Peyer's patch (tissue), 4 donors: ENCODE results near the gene SCRT2. TPM values are rescaled to one million over a fixed set of nuclear protein-coding genes. Genes with fewer than 3 reads are reported as not detected.

ENCODE experiments used
- DNase-seq, 3 donors: peaks; one replicate each; pipeline ENCODE4 v3.0.0-alpha.2; 2017 to 2019
- H3K27ac ChIP-seq, 4 donors: fragments of 200-600 bp; sonication (generic); one replicate each; pipeline ENCODE4 v1.5.1; 2016 to 2019
- H3K27me3 ChIP-seq, 2 donors: fragments of 200-600 bp; sonication (generic); one replicate each; pipeline ENCODE4 v1.5.1; 2019
- H3K36me3 ChIP-seq, 3 donors: fragments of 200-600 bp; sonication (generic); one replicate each; pipeline ENCODE4 v1.5.1; 2016 to 2019
- H3K4me1 ChIP-seq, 4 donors: fragments of 200-600 bp; sonication (generic); one replicate each; pipeline ENCODE4 v1.5.1; 2016 to 2019
- H3K4me3 ChIP-seq, 4 donors: fragments of 200-600 bp; sonication (generic); 1 replicate in 3 of 4; 2 replicates in 1 of 4; pipeline ENCODE4 v1.5.1; 2016 to 2019; ENCODE audit warnings: mild to moderate bottlenecking in 1 of 4
- H3K9me3 ChIP-seq, 4 donors: fragments of 200-600 bp; sonication (generic); one replicate each; pipeline ENCODE4 v1.5.1; 2016 to 2019; ENCODE audit warnings: mild to moderate bottlenecking in 1 of 4
- POLR2A ChIP-seq, 2 donors: fragments of 450-650 bp; IDR thresholded peaks; one replicate each; pipeline ENCODE4 v1.5.1; 2017; ENCODE audit warnings: antibody characterized with exemption in 2 of 2, mild to moderate bottlenecking in 2 of 2, moderate library complexity in 2 of 2
- total RNA-seq, 4 donors: library from RNA; depleted of rRNA; stranded (reverse); fragments of >200 nt; gene quantifications; one replicate each; pipeline ENCODE4 v1.1.0, GENCODE V29; 2016
- TF ChIP-seq, protein P1 (sequence below), 6 experiments: fragments of 450-650 bp in 4 of 6; fragments of 200-600 bp in 2 of 6; sonication (generic) in 1 of 6; IDR thresholded peaks; one replicate each; pipeline ENCODE4 v1.5.1; 2017 to 2019; ENCODE audit warnings: antibody characterized with exemption in 6 of 6, mild to moderate bottlenecking in 3 of 6, moderate library complexity in 1 of 6

SCRT2 gene
- total RNA-seq, 4 donors from 2014 or later, result not detected

DNA sequence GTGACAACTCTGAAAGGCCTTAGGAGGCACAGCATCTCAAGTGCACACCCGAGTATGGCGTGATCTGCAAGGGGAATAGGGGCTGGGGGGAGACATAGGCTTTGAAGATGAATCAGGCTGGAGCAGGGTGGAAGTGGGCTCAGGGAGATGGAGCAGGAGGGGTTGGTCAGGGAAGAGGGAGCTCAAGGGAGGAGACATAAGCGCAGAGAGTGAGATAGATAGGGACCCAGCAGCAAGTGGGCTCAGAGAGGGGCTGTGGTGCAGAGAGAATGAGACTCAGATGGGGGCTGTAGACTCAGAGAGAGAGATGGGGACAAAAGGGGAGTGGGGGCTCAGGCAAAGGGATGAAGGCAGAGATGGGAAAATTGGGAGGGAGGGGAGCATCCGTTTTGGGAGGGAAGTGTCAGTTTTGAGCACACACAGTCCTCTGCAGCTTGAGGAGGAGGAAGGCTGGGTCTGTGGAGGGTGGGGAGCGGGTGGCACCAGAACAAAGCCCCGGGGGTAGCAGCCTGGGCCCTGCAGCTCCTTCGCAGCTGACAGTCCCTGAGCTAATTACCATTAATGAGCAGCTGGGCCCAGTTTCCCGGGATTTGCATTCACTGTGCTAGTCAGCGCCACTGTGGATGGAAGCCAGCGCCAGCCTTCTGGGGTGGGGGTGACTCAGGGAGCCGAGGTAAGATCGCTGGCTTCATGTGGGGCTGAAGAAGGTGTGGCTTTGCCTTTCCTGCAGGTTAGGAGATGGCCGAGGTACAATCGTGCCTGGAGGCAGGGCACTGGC lies 41.3 kb downstream of the SCRT2 start:
- no peaks in the 10 kb centered on the region for H3K4me1 ChIP-seq
- no peak for DNase-seq
- no peaks in the 10 kb centered on the region for H3K9me3 ChIP-seq
- TF ChIP-seq, protein P1, sequence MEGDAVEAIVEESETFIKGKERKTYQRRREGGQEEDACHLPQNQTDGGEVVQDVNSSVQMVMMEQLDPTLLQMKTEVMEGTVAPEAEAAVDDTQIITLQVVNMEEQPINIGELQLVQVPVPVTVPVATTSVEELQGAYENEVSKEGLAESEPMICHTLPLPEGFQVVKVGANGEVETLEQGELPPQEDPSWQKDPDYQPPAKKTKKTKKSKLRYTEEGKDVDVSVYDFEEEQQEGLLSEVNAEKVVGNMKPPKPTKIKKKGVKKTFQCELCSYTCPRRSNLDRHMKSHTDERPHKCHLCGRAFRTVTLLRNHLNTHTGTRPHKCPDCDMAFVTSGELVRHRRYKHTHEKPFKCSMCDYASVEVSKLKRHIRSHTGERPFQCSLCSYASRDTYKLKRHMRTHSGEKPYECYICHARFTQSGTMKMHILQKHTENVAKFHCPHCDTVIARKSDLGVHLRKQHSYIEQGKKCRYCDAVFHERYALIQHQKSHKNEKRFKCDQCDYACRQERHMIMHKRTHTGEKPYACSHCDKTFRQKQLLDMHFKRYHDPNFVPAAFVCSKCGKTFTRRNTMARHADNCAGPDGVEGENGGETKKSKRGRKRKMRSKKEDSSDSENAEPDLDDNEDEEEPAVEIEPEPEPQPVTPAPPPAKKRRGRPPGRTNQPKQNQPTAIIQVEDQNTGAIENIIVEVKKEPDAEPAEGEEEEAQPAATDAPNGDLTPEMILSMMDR (IDR thresholded peaks at IDR 0.05), result no peak
- no peak for TF ChIP-seq POLR2A (IDR thresholded peaks at IDR 0.05)
- no peak overlapping the region for H3K27ac ChIP-seq
- no peaks in the 10 kb centered on the region for H3K36me3 ChIP-seq
- no peaks in the 10 kb centered on the region for H3K27me3 ChIP-seq
- H3K4me3 ChIP-seq, result no peak overlapping the region

DNA sequence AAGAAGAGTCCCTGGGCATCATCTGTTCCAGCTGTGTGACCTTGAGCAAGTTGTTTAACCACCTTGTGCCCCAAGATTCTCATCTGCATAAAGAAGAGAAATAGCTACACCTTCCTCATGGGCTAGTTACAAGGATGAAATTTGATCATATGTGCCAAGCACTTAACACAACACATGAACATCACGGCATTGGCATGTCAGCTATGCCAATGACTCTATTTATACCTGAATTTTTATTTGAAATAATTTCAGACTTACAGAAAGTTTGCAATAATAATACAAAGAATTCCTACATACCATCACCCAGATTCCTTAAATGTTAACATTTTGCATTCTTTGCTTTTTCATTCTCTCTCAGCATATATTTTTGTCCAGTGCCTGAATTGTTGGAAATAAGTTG lies 44.5 kb downstream of the SCRT2 start:
- no peaks in the 10 kb centered on the region for H3K9me3 ChIP-seq
- no peaks in the 10 kb centered on the region for H3K4me1 ChIP-seq
- DNase-seq, result no peak
- H3K27ac ChIP-seq, result no peak overlapping the region
- H3K36me3 ChIP-seq, result no peaks in the 10 kb centered on the region
- H3K27me3 ChIP-seq, result no peaks in the 10 kb centered on the region
- TF ChIP-seq, protein P1 (IDR thresholded peaks at IDR 0.05), result no peak
- no peak for TF ChIP-seq POLR2A (IDR thresholded peaks at IDR 0.05)
- H3K4me3 ChIP-seq, result no peak overlapping the region

DNA sequence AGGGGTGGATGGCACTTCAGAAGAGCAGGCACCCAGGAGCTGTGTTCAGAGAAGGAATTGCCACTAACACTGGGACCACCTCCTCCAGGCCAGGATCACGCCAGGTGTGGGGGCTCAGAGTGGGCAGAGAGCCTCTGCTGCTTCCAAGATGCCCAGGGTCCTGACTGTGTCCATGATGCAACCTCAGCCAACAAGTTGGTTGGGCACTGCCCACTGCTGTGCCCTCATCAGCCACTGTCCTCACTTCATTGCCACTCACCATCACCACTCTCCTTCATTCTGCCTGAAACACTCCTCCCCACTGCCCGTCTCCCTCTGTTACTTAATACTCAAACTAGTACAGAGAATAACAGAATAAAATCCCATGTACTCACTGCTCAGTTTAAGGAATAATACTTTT lies 49.0 kb downstream of the SCRT2 start:
- Histone ChIP-seq H3K36me3 (no peaks in the 10 kb centered on the region), H3K4me1 (no peaks in the 10 kb centered on the region), H3K4me3 (no peak overlapping the region), H3K9me3 (no peaks in the 10 kb centered on the region), H3K27me3 (no peaks in the 10 kb centered on the region), H3K27ac (no peak overlapping the region)
- DNase-seq, result no peak
- TF ChIP-seq POLR2A (IDR thresholded peaks at IDR 0.05), result no peak
- TF ChIP-seq, protein P1 (IDR thresholded peaks at IDR 0.05), result no peak

DNA sequence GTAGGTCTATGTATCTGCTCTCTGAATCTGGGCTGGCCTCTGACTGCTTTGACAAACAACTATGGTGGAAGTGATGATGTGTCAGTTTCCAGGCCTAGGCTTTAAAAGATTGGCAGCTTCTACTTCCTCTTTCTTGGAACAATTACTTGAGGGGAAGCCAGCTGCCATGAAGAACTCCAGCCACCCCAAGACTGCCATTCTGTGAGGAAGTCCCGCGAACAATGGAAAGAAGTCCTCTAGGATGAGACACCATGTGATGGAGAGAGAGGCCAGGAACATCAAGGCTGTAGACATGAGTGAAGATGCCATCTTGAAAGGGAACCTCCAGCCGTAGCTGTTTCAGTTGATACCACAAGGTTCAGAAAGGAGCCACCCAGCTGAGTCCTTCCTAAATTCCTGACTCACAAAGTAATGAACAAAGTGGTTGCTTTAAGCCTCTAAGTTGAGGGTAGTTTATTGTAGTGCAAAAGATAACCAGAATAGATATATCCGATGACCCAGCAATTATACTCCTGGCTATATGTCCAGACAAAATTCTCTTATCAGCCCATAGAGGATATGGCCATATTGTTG lies 50.2 kb downstream of the SCRT2 start:
- H3K36me3 ChIP-seq, result no peaks in the 10 kb centered on the region
- H3K27ac ChIP-seq, result no peak overlapping the region
- no peak for TF ChIP-seq POLR2A (IDR thresholded peaks at IDR 0.05)
- TF ChIP-seq, protein P1 (IDR thresholded peaks at IDR 0.05), result no peak
- no peak for DNase-seq
- H3K9me3 ChIP-seq, result no peaks in the 10 kb centered on the region
- H3K4me3 ChIP-seq, result no peak overlapping the region
- no peaks in the 10 kb centered on the region for H3K27me3 ChIP-seq
- H3K4me1 ChIP-seq, result no peaks in the 10 kb centered on the region

DNA sequence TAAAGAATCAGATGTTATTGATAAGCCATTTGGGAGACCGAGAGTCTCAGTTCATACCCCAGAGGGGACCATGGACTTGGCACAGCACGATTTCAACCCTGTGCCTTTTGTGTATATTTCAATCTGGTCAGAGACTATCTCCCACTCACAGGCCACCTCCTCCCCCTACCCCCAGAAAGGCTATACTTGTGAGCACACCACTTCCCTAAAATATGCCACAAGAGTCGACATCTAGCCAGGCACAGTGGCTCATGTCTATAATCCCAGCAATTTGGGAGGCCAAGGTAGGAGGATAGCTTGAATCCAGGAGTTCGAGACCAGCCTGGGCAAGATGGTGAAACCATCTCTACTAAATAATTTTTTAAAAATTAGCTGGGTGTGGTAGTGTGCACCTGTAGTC lies 51.9 kb downstream of the SCRT2 start:
- Histone ChIP-seq H3K36me3 (no peaks in the 10 kb centered on the region), H3K9me3 (no peaks in the 10 kb centered on the region), H3K27ac (no peak overlapping the region), H3K27me3 (no peaks in the 10 kb centered on the region), H3K4me1 (no peaks in the 10 kb centered on the region), H3K4me3 (no peak overlapping the region)
- no peak for TF ChIP-seq POLR2A (IDR thresholded peaks at IDR 0.05)
- TF ChIP-seq, protein P1 (IDR thresholded peaks at IDR 0.05), result no peak
- no peak for DNase-seq
